ENCODE results near the gene SLC41A3.

The SLC41A3 gene

GRCh38 chr3:126110431-126111125 lies 26.7 kb upstream of the SLC41A3 start:
- no peak for DNase-seq (ENCODE audit: low read depth)
- TF ChIP-seq CTCF (conservative IDR thresholded peaks at IDR 0.05; ENCODE audit: low read length), result no peak
- no peak overlapping the region for H3K4me3 ChIP-seq (ENCODE audit: low read length)

GRCh38 chr3:126109880-126110235 lies 25.9 kb upstream of the SLC41A3 start:
- H3K4me3 ChIP-seq (ENCODE audit: low read length), result no peak overlapping the region
- DNase-seq (ENCODE audit: low read depth), result no peak
- TF ChIP-seq CTCF (conservative IDR thresholded peaks at IDR 0.05; ENCODE audit: low read length), result no peak

DNA sequence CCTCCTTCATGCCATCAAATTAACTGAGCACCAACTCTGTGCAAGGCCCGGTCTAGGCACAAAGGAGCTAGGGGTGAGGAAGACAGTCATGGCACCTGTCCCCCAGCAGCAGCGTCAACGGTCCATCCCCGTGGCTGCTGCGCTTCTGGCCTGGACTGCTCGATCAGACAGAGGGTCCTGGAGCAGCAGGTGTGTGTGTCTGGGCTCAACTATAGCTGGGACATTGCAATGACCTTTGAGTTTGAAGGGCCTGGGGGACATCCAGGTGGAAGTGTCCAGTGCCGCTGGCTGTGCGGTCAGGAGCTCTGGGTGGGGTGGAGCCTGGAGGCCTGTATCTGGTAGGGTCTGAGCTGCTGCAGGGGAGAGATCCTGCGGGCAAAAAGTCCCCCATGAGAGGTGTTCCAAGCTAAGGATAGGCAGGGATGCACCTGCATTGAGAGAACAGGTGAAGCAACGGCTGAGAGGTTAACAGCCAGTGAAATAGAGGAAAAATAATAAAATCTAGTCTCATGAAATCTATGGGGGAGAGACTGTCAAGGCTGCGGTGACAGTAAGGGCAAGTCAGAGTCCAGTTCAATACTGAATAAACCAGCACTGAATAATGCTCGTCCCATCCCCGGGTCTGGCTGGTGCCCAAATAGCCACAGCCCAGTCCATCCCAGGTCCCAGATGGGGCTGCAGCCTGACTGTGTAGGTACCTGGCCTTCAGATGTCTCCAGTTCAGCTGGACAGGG lies 25.4 kb upstream of the SLC41A3 start:
- no peak overlapping the region for H3K4me3 ChIP-seq (ENCODE audit: low read length)
- DNase-seq (ENCODE audit: low read depth), result no peak
- no peak for TF ChIP-seq CTCF (conservative IDR thresholded peaks at IDR 0.05; ENCODE audit: low read length)

GRCh38 chr3:126108676-126109050 lies 24.7 kb upstream of the SLC41A3 start:
- TF ChIP-seq CTCF (conservative IDR thresholded peaks at IDR 0.05; ENCODE audit: low read length), result no peak
- DNase-seq (ENCODE audit: low read depth), result no peak
- H3K4me3 ChIP-seq (ENCODE audit: low read length), result no peak overlapping the region

- H3K4me3 ChIP-seq (ENCODE audit: low read length), result no peak overlapping the region
- DNase-seq (ENCODE audit: low read depth), result no peak
- no peak for TF ChIP-seq CTCF (conservative IDR thresholded peaks at IDR 0.05; ENCODE audit: low read length)
Measured at GRCh38 chr3:126107957-126108675, 24.2 kb upstream of the SLC41A3 start.

DNA sequence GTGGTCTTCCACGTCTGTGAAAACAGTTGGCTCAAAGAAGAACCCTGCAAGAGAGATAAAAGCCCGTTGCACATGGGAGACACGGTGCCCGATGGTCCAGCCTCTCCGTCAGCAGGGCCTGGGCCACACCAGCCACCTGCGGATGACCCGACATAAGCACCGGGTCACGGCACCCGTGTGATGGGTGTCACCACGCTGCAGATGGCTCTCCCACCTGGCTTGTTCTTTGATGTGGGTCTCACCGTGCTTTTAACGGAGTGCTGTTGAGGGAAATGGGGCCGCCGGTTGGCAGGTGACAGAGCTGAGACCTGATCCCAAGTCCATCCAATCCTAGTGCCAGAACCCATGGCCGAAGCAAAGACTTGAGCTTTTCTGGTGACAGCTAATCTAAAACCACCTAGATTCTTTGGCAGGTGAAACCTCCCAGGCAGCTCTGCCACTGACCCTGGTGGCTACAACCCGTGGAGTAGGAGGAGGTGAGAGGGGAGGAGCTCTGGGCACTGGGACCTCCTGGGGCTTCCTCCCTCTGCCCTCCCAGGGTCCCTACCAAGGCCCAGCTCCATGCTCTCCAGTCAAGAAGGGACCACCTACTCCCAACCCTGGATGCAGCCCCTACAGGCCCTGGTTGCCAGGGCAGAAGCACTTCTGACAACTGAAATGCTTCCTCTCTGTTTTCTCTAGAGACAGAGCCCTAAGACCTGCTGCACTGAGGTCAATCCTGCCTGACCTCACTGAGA lies 23.4 kb upstream of the SLC41A3 start:
- TF ChIP-seq CTCF (conservative IDR thresholded peaks at IDR 0.05; ENCODE audit: low read length), result no peak
- H3K4me3 ChIP-seq (ENCODE audit: low read length), result no peak overlapping the region
- DNase-seq (ENCODE audit: low read depth), result no peak
